HCEC 1CT (cell line): ENCODE data around the gene CABP2.
A peak's percentile ranks its signal among the peaks of the same experiment; 100 is the strongest.
"Not testable (repeated sequence)": the region's sequence is repeated elsewhere in the genome, so short reads cannot be mapped to it uniquely, and the experiment has no call there.

Source experiments
- DNase-seq: peaks from one replicate; pipeline ENCODE4 v3.0.0-alpha.2; 2017

CABP2 gene

DNA sequence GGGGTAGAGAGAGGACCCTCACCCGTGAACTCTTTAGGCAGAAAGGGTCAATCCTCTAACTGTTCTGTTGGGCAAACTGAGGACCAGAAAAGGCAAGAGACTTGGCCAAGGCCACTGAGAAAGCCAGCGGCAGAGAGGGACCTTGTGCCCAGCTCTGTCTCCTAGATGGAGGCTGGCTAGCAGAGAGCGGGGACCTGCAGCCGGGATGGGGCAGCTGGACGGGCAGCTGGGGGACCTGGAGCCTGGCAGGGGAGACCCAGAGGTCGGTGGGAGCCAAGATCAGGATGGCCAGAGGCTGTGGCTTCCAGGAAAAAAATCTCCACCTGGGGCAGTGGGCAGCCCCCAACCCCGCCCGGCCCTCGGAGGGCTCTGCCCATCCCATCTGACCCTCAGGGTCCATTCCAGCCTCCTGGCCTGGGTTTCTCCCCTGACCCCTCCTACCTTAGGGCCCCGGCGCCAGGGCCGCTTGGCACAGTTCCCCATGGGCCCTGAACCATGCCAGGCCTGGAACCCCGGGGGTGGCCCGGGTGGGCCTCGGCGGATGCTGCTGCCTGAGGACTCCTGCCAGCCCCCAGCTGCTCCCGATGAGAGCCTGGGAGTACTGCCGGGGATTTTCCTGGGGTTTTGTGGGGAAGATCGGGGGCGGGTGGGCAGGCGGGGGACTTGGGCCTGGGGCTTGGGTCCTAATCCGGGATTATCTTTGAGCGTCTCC, at the start of gene CABP2:
Gene CABP2, minus strand, starts transcription at position 603 of the 712 bp plus-strand sequence. Its CDS starts 120 bp downstream, at position 483.
- DNase-seq: no peak

GRCh38 chr11:67572747-67573419, 49.6 kb upstream of the CABP2 start:
- DNase-seq: peak; percentile 26

GRCh38 chr11:67572305-67572704, 49.1 kb upstream of the CABP2 start:
- no peak for DNase-seq

DNA sequence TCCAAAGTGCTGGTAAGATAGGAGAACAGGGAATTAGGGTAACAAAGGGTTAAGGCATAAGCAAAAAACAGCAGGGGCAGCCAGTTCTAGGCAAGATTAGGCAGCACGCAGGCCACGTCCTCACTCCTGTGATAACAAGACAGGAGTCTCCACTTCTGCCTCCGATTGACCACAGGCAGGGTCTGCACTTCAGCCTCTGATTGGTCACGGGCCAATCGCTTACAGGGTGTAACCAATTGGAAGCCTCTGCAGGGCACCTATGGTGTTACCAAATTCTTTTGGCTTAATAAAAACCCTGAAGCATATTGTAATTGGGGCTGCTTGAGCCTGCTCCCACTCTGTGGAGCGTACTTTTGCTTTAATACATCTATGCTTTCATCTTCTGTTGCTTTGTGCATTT, 48.2 kb upstream of the CABP2 start:
- DNase-seq: no peak

GRCh38 chr11:67564230-67564629, 41.0 kb upstream of the CABP2 start:
- peak; percentile 13 for DNase-seq

DNA sequence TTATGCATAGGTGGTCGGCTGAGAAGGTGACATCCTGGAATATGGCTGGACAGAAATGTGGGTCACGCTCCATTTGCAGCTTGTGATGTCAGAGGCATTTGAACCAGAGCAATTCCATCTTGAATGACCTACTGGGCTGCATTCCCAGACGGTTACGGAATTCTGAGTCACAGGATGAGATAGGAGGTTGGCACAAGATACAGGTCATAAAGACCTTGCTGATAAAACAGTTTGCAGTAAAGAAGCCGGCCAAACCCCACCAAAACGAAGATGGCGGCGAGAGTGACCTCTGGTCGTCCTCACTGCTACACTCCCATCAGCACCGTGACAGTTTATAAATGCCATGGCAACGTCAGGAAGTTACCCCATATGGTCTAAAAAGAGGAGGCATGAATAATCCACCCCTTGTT, 40.5 kb upstream of the CABP2 start:
- peak; percentile 80 for DNase-seq

DNA sequence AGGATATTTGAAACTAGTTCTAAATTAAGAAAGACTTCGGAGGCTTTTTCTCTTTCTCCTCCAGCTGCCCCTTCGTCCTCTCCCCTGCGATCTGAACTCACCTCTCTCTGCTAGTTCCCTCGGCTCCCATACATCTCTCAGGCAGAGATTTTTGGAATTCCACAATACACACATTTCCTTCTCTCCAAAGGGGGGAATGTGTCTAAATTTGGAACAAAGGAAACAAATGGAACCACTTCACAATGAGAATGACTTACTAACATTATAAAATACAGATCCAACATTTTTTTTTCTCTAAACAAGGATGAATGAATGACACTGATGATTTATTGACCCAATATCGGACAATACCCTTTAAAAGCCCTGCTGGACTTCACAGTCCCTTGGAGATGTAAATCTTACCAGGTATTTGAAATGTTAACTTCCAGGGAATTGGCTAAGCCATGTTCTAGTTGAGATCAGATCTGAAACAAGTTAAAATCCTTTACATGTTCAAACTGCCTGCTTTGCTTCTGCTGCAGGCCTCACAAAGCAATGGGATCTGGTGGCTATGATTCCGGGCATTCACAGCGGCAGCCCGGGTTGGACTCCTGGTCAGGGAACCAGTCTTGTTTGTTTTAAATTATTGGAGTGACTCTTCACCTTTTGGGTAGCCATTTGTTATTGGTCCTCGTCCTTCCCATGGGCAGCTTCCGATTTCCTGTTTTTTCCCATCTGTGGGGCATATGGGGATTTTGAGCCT, 39.9 kb upstream of the CABP2 start:
- DNase-seq: no peak

- DNase-seq: no peak
Observed at GRCh38 chr11:67561971-67562619, 38.8 kb upstream of the CABP2 start.

GRCh38 chr11:67558084-67558772, 35.0 kb upstream of the CABP2 start:
- no peak for DNase-seq

- no peak for DNase-seq
Observed at GRCh38 chr11:67556244-67556643, 33.0 kb upstream of the CABP2 start.

DNA sequence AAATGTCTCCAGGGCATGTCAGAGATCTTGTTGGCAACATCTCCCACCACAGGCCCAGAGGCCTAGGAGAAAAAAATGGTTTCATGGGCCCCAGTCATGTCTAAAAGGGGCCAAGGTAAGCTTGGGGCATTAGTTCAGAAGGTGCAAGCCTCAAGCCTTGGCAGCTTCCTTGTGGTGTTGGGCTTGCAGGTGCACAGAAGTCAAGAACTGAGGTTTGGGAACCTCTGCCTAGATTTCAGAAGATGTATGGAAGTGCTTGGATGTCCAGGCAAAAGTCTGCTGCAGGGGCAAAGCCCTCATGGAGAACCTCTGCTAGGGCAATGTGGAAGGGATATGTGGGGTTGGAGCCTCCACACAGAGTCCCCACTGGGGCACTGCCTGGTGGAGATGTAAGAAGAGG, 28.5 kb upstream of the CABP2 start:
- not testable (repeated sequence) for DNase-seq

GRCh38 chr11:67551127-67551526, 27.9 kb upstream of the CABP2 start:
- DNase-seq: no peak

DNA sequence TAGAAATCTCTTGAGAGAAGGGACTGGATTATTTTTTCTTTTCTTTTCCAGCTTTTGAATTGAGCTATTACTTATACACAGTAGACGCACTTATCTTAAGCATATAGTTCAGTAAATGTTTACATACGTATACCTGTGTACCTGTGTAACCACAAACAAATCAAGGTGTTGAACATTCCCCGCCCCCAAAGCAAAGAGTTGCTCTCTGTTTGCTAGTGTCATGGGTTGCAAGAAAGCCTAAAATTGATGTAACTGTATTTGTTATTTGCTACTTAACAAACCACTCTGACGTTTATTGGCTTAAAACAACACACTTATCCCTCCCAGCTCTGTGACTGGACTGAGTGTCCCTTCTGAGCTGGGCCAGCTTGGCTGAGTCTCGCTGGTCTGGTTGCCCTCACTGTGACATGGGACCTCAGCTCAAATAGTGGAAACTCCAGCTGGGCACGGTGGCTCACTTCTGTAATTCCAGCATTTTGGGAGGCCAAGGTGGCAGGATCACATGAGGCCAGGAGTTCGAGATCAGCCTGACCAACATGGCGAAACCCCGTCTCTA, 25.4 kb upstream of the CABP2 start:
- no peak for DNase-seq

DNA sequence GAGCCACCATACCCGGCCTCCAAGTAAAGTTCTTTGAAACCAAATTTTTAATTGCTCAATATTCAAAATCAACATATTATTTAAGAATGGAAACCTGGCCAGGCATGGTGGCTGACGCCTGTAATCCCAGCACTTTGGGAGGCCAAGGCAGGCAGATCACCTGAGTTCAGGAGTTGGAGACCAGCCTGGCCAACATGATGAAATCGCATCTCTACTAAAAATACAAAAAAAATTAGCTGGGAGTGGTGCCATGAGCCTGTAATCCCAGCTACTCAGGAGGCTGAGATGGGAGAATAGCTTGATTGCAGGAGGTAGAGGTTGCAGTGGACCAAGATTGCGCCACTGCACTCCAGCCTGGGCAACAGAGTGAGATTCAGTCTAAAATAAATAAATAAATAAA, 24.9 kb upstream of the CABP2 start:
- not testable (repeated sequence) for DNase-seq

DNA sequence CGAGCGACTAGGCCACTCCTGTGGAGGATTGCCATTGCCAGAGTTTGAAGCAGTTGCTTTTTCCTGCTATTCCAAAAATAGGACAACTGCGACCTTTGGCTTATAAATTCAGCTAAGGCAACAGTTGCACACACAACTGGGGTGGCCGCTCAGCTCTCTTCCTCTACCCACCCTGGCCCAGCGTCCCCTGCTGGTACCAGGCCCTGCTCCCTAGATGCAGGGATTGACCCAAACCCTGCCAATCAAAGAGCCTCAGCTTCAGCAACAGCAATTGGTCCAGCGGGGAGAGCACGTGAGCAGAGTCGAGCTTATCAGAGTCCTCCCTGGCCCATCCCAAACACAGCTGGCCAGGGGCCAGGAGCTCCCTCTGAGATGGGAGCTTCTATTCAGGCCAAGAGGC, 22.0 kb upstream of the CABP2 start:
- DNase-seq: no peak

GRCh38 chr11:67544616-67545242, 21.5 kb upstream of the CABP2 start:
- DNase-seq: no peak

DNA sequence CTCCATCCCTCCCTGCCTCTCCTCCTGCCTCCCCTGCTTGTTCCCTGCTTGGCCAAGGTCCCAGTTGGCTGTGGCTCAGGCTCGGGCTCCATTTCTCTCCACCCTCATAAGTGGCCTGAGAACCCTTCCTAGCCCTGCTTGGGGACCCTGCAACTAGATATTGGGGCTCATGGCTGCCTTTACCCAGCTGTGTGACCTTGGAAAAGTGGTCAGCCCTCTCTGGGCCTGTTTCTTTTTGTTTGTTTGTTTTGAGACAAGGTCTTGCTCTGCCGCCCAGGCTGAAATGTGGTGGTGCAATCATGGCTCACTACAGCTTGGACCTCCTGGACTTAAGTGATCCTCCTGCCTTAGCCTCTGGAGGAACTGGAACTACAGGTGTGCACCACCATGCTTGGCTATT, 20.3 kb upstream of the CABP2 start:
- no peak for DNase-seq

- DNase-seq: no peak
Observed at GRCh38 chr11:67542971-67543370, 19.7 kb upstream of the CABP2 start.

GRCh38 chr11:67542169-67542568, 18.9 kb upstream of the CABP2 start:
- DNase-seq: no peak

GRCh38 chr11:67541198-67541597, 18.0 kb upstream of the CABP2 start:
- DNase-seq: no peak

DNA sequence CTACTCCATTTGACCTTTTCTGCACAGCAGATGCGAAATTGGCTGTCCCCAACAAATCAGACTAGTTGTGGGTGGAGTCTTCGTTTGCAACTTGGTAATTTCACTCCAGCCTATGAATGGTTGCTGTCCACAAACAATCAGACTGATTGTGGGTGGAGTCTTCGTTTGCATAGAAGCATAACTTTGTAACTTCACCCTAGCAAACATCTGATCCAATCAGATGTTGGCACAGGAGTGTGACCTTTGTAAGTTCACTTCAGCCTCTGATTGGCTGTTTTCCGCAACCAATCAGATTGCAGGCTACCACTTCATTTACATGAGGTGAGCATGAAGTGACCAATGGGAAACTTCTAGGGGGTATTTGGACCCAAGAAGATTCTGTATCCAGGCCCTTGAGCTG, 16.3 kb upstream of the CABP2 start:
- DNase-seq: no peak
